Measurements from ENCODE around the gene DSC1. TPM values are rescaled to one million over a fixed set of nuclear protein-coding genes. Genes with fewer than 3 reads are reported as not detected.

Gene DSC1
- total RNA-seq, 1 experiment from 2014 or later: not detected

DNA sequence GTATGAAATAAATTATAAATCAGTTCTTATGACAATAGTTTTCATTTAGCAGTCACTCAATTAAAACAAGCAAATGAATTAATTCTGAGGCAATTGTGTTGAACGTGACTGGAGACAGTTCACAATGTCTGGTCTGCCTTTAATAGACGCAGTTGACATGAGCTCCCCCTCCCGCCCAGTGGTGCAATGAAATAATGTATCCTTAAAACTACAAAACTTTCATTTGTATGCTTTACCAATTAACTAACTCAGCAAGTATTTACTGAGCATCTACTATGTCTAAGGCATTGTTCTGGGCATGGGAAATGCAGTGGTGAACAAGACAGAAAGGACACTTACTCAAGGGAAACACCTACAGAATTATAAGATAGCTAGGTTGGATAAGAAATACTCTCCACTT, 56.9 kb downstream of the DSC1 start:
- ATAC-seq (no peak), DNase-seq (ENCODE audit: low spot score) (no peak)
- H3K27me3 Mint-ChIP-seq (ENCODE audit: low read depth): no peaks in the 10 kb centered on the region
- no peak overlapping the region for H3K4me3 Mint-ChIP-seq
- POLR2A ChIA-PET: no interaction called here
- peaks cover 13% of the 10 kb centered on the region for H3K4me1 Mint-ChIP-seq
- TF ChIP-seq TP53 (CRISPR knock-in tag; IDR thresholded peaks at IDR 0.05) (no peak), ZSCAN18 (CRISPR knock-in tag; IDR thresholded peaks at IDR 0.05) (no peak), NFE2L1 (CRISPR knock-in tag; IDR thresholded peaks at IDR 0.05) (no peak), ZNF263 (CRISPR knock-in tag; IDR thresholded peaks at IDR 0.05; ENCODE audit: low read depth) (no peak), ZMAT4 (CRISPR knock-in tag; IDR thresholded peaks at IDR 0.05) (no peak), CDX4 (CRISPR knock-in tag; IDR thresholded peaks at IDR 0.05; ENCODE audit: borderline replicate concordance) (no peak)
- TF ChIP-seq, protein P1, sequence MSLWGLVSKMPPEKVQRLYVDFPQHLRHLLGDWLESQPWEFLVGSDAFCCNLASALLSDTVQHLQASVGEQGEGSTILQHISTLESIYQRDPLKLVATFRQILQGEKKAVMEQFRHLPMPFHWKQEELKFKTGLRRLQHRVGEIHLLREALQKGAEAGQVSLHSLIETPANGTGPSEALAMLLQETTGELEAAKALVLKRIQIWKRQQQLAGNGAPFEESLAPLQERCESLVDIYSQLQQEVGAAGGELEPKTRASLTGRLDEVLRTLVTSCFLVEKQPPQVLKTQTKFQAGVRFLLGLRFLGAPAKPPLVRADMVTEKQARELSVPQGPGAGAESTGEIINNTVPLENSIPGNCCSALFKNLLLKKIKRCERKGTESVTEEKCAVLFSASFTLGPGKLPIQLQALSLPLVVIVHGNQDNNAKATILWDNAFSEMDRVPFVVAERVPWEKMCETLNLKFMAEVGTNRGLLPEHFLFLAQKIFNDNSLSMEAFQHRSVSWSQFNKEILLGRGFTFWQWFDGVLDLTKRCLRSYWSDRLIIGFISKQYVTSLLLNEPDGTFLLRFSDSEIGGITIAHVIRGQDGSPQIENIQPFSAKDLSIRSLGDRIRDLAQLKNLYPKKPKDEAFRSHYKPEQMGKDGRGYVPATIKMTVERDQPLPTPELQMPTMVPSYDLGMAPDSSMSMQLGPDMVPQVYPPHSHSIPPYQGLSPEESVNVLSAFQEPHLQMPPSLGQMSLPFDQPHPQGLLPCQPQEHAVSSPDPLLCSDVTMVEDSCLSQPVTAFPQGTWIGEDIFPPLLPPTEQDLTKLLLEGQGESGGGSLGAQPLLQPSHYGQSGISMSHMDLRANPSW (CRISPR knock-in tag; conservative IDR thresholded peaks at IDR 0.05; ENCODE audit: low read depth): no peak
- TF ChIP-seq, protein P2, sequence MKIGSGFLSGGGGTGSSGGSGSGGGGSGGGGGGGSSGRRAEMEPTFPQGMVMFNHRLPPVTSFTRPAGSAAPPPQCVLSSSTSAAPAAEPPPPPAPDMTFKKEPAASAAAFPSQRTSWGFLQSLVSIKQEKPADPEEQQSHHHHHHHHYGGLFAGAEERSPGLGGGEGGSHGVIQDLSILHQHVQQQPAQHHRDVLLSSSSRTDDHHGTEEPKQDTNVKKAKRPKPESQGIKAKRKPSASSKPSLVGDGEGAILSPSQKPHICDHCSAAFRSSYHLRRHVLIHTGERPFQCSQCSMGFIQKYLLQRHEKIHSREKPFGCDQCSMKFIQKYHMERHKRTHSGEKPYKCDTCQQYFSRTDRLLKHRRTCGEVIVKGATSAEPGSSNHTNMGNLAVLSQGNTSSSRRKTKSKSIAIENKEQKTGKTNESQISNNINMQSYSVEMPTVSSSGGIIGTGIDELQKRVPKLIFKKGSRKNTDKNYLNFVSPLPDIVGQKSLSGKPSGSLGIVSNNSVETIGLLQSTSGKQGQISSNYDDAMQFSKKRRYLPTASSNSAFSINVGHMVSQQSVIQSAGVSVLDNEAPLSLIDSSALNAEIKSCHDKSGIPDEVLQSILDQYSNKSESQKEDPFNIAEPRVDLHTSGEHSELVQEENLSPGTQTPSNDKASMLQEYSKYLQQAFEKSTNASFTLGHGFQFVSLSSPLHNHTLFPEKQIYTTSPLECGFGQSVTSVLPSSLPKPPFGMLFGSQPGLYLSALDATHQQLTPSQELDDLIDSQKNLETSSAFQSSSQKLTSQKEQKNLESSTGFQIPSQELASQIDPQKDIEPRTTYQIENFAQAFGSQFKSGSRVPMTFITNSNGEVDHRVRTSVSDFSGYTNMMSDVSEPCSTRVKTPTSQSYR (CRISPR knock-in tag; IDR thresholded peaks at IDR 0.05): no peak
- CTCF ChIA-PET: interaction anchor here (0.8 kb wide), 1 partner anchor 10 kb away, joined by 4 read pairs; no protein-coding TSS in a partner anchor
- H3K36me3 Mint-ChIP-seq: no peaks in the 10 kb centered on the region
- H3K9me3 Mint-ChIP-seq: no peaks in the 10 kb centered on the region
- H3K27ac Mint-ChIP-seq: no peak overlapping the region

DNA sequence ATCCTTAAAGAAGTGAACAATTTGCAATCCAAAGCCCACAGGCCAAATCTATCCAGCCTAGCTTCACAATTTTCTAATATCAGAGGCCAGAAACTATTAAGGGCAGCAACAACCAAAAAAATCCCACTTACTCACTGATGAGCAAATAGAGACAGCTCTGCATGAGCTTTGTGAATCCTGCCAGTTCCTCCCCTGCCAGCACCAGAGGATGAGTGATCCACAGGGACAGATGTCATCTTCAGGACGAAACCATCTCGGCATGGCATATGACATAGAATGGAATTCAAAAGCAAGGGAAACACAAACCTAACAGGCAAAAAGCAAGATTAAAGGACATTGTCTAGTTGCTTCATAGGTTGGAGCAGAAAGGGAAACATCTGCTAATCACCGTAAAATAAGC, 58.2 kb downstream of the DSC1 start:
- POLR2A ChIA-PET: no interaction called here
- Mint-ChIP-seq H3K27ac (no peak overlapping the region), H3K27me3 (ENCODE audit: low read depth) (no peaks in the 10 kb centered on the region)
- TF ChIP-seq NR2C2 (CRISPR knock-in tag; IDR thresholded peaks at IDR 0.05): no peak
- no peak for TF ChIP-seq MYBL2 (CRISPR knock-in tag; IDR thresholded peaks at IDR 0.05)
- no peak for TF ChIP-seq PRDM15 (CRISPR knock-in tag; IDR thresholded peaks at IDR 0.05)
- TF ChIP-seq ZNF138 (CRISPR knock-in tag; conservative IDR thresholded peaks at IDR 0.05): no peak
- TF ChIP-seq SMAD4 (CRISPR knock-in tag; IDR thresholded peaks at IDR 0.05): no peak
- TF ChIP-seq, protein P3, sequence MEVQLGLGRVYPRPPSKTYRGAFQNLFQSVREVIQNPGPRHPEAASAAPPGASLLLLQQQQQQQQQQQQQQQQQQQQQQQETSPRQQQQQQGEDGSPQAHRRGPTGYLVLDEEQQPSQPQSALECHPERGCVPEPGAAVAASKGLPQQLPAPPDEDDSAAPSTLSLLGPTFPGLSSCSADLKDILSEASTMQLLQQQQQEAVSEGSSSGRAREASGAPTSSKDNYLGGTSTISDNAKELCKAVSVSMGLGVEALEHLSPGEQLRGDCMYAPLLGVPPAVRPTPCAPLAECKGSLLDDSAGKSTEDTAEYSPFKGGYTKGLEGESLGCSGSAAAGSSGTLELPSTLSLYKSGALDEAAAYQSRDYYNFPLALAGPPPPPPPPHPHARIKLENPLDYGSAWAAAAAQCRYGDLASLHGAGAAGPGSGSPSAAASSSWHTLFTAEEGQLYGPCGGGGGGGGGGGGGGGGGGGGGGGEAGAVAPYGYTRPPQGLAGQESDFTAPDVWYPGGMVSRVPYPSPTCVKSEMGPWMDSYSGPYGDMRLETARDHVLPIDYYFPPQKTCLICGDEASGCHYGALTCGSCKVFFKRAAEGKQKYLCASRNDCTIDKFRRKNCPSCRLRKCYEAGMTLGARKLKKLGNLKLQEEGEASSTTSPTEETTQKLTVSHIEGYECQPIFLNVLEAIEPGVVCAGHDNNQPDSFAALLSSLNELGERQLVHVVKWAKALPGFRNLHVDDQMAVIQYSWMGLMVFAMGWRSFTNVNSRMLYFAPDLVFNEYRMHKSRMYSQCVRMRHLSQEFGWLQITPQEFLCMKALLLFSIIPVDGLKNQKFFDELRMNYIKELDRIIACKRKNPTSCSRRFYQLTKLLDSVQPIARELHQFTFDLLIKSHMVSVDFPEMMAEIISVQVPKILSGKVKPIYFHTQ (CRISPR knock-in tag; IDR thresholded peaks at IDR 0.05): no peak
- no peak for TF ChIP-seq ZNF263 (CRISPR knock-in tag; IDR thresholded peaks at IDR 0.05; ENCODE audit: low read depth)
- no peak for TF ChIP-seq GTF2I (CRISPR knock-in tag; conservative IDR thresholded peaks at IDR 0.05)
- no peak for TF ChIP-seq FOXK1 (CRISPR knock-in tag; IDR thresholded peaks at IDR 0.05)
- no peak for TF ChIP-seq KAT7 (CRISPR knock-in tag; IDR thresholded peaks at IDR 0.05; ENCODE audit: borderline replicate concordance)
- TF ChIP-seq CREB1 (CRISPR knock-in tag; IDR thresholded peaks at IDR 0.05): no peak
- TF ChIP-seq, protein P4, sequence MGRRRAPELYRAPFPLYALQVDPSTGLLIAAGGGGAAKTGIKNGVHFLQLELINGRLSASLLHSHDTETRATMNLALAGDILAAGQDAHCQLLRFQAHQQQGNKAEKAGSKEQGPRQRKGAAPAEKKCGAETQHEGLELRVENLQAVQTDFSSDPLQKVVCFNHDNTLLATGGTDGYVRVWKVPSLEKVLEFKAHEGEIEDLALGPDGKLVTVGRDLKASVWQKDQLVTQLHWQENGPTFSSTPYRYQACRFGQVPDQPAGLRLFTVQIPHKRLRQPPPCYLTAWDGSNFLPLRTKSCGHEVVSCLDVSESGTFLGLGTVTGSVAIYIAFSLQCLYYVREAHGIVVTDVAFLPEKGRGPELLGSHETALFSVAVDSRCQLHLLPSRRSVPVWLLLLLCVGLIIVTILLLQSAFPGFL (CRISPR knock-in tag; IDR thresholded peaks at IDR 0.05; ENCODE audit: borderline replicate concordance): no peak

More for the DNA sequence above, 58.2 kb downstream of the DSC1 start:
- DNase-seq (ENCODE audit: low spot score) (no peak), ATAC-seq (no peak)
- Mint-ChIP-seq H3K9me3 (no peaks in the 10 kb centered on the region), H3K4me3 (no peak overlapping the region), H3K4me1 (peaks cover 25% of the 10 kb centered on the region), H3K36me3 (no peaks in the 10 kb centered on the region)
- CTCF ChIA-PET: no interaction called here
